ENCODE measurements around the gene GPR31.

Gene GPR31

GRCh38 chr6:167116109-167116837, 41.5 kb downstream of the GPR31 start:
- no peak for DNase-seq

- no peak for DNase-seq
Measured at GRCh38 chr6:167115054-167115453, 42.7 kb downstream of the GPR31 start.

GRCh38 chr6:167113935-167114910, 43.6 kb downstream of the GPR31 start:
- DNase-seq = no peak

- no peak for DNase-seq
Measured at GRCh38 chr6:167113047-167113754, 44.6 kb downstream of the GPR31 start.

- no peak for DNase-seq
Measured at GRCh38 chr6:167112421-167112820, 45.4 kb downstream of the GPR31 start.

- no peak for DNase-seq
Measured at GRCh38 chr6:167111597-167111996, 46.2 kb downstream of the GPR31 start.

GRCh38 chr6:167109651-167110050, 48.1 kb downstream of the GPR31 start:
- DNase-seq = no peak

- no peak for DNase-seq
Measured at GRCh38 chr6:167108278-167108677, 49.5 kb downstream of the GPR31 start.

- no peak for DNase-seq
Measured at GRCh38 chr6:167107787-167108186, 50.0 kb downstream of the GPR31 start.

GRCh38 chr6:167106406-167106805, 51.4 kb downstream of the GPR31 start:
- no peak for DNase-seq
